Amniotic epithelial cell (primary cell): ENCODE data around the gene CAPN5.
"Not testable (repeated sequence)": the region's sequence is repeated elsewhere in the genome, so short reads cannot be mapped to it uniquely, and the experiment has no call there.

ENCODE experiments used
- DNase-seq: peaks from one replicate; pipeline ENCODE4 v3.0.0-alpha.2; 2010; ENCODE audit warnings: low read depth

The CAPN5 gene

GRCh38 chr11:77083566-77084245 lies 16.9 kb downstream of the CAPN5 start:
- no peak for DNase-seq

GRCh38 chr11:77084581-77085191 lies 17.9 kb downstream of the CAPN5 start:
- no peak for DNase-seq

GRCh38 chr11:77085652-77086051 lies 18.9 kb downstream of the CAPN5 start:
- no peak for DNase-seq

GRCh38 chr11:77086521-77087472 lies 20.0 kb downstream of the CAPN5 start:
- DNase-seq, result no peak

GRCh38 chr11:77087723-77088225 lies 21.0 kb downstream of the CAPN5 start:
- DNase-seq, result no peak

- DNase-seq, result no peak
These were observed 21.6 kb downstream of the CAPN5 start for GRCh38 chr11:77088236-77089003.

GRCh38 chr11:77089004-77089545 lies 22.3 kb downstream of the CAPN5 start:
- no peak for DNase-seq

- DNase-seq, result no peak
These were observed 23.2 kb downstream of the CAPN5 start for GRCh38 chr11:77090046-77090372.

- no peak for DNase-seq
These were observed 23.8 kb downstream of the CAPN5 start for GRCh38 chr11:77090373-77091111.

- DNase-seq, result peak; percentile 59
These were observed 24.6 kb downstream of the CAPN5 start for GRCh38 chr11:77091146-77091940.

- no peak for DNase-seq
These were observed 25.6 kb downstream of the CAPN5 start for GRCh38 chr11:77092382-77092781.

GRCh38 chr11:77093056-77093891 lies 26.5 kb downstream of the CAPN5 start:
- no peak for DNase-seq

GRCh38 chr11:77093987-77094840 lies 27.4 kb downstream of the CAPN5 start:
- DNase-seq, result no peak

- no peak for DNase-seq
These were observed 28.1 kb downstream of the CAPN5 start for GRCh38 chr11:77094841-77095365.

GRCh38 chr11:77095551-77096490 lies 29.1 kb downstream of the CAPN5 start:
- DNase-seq, result no peak

- no peak for DNase-seq
These were observed 29.8 kb downstream of the CAPN5 start for GRCh38 chr11:77096591-77097019.

GRCh38 chr11:77097180-77097579 lies 30.4 kb downstream of the CAPN5 start:
- DNase-seq, result not testable (repeated sequence)
